Activated T-cell treated with anti-CD3 and anti-CD28 coated beads for 1 hour (primary cell): ENCODE measurements around the gene GALNTL6.
"Not testable (repeated sequence)": the region's sequence is repeated elsewhere in the genome, so short reads cannot be mapped to it uniquely, and the experiment has no call there.

ENCODE experiments used
- DNase-seq: peaks from one replicate; pipeline ENCODE4 v3.0.0-alpha.2; 2020; ENCODE audit warnings: low read depth

GALNTL6 gene

DNA sequence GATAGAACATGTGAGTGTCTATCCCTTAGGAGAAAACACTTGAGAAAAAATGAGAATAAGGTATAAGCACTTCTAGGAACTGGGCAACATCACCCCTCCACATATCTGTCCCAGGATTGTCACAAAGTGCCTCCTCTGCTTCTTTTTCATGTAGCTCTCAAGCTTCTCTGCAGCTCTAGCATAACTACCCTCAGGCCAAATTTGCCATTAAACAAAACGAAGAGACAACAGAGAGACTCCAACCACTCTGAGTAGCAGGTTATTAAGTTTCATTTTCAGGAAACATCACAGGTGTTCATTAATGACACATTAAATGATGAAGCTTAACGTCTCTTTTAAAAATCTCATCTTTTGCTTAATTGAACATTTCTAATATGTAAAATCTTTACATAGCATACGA, 580.0 kb downstream of the GALNTL6 start:
- no peak for DNase-seq

GRCh38 chr4:172404676-172405075, 591.5 kb downstream of the GALNTL6 start:
- no peak for DNase-seq

- DNase-seq: no peak
Measured at GRCh38 chr4:172410363-172410762, 597.2 kb downstream of the GALNTL6 start.

DNA sequence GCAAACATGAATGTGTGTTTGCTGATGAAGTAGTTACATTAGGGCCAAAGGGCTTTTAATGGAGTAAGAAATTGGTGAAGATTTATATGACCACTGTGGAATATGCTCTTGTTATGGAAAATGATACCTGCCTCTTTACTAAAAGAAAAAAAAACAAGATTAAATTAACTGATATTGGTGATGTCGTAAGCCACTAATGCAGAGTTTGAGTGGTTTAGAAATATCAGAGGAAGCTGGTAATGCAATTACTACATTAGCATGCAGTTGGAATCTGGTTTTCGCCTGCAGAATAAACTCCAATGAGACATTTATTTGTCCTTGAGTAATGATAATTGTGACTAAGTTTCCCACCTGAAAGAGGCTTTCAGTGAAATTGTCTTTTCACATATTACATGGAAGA, 597.9 kb downstream of the GALNTL6 start:
- DNase-seq: no peak

DNA sequence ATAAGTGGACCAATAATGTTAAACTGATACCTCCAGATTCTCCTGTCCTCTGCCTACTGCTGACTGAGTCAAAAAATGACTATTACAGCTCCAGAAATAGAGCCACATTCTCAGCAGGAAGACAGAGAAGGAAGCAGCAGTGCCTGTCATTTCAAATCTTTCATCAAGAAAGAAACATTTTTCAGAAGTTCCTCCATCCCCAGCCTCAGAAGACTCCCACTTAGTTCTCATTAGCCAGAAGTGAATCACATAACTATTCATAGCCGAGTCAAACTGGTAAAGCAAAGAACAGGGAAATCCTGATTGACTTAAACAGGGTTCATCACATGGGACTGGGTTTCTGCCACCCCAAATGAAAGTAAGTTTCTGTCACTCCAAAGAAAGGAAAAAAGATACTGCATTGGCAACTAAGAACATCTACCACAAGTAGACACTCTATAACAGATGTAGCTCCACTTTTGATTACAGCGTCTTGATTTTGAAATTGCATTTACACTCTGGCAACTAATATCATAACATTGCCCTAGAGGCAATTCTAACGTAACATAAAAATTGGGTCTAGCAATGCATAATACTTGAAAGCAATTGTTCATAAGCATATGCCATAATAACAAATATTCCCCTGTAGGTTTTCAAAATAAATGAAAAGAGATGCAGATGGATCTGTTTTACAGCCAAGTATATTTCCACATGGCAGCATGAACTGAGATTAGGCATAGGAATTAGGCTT, 599.8 kb downstream of the GALNTL6 start:
- DNase-seq: no peak

- DNase-seq: not testable (repeated sequence)
Measured at GRCh38 chr4:172428979-172429378, 615.8 kb downstream of the GALNTL6 start.

- DNase-seq: no peak
Measured at GRCh38 chr4:172480471-172480870, 667.3 kb downstream of the GALNTL6 start.

DNA sequence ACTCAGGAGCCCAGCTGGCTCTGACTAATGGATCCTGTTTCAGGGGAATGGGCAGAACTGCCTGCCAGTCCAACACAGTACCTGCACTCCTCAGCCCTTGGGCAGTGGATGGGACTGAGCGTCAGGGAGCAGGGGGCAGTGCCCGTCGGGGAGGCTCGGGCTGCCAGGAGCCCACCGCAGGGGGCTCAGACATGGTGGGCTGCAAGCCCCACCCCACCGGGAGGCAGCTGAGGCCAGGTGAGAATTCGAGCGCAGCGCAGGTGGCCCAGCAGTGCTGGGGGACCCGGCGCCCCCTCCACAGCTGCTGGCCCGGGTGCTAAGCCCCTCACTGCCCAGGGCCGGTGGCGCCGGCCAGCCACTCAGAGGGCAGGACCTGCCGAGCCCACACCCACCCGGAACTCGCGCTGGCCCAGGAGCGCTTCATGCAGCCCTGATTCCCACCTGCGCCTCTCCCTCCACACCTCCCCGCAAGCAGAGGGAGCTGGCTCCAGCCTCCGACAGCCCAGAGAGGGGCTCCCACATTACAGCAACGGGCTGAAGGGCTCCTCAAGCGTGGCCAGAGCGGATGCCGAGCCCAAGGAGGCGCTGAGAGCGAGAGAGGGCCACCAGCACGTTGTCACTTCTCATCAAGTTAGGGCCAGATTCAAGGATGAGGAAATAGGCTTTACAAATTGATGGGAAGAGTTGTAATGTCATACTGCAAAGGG, 668.8 kb downstream of the GALNTL6 start:
- DNase-seq: no peak

DNA sequence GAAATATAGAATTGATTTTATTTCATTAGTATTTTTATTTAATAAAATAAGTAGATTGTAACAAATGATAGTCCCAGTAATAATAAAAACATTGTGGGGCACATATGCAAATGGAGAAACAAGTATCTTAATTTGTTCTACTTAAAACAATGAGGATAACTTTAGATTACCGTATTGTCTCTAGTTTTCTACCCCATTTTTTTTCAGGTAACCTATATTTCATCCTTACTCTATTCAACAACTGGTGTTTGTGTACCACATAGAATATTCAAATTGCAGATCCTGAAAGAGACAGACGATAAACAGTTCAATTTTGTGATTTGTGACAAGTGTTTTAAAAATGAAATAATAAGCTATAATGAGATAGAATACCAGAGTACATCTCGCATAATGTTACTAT, 671.8 kb downstream of the GALNTL6 start:
- no peak for DNase-seq

- no peak for DNase-seq
Measured at GRCh38 chr4:172486531-172486930, 673.3 kb downstream of the GALNTL6 start.

GRCh38 chr4:172489861-172490260, 676.7 kb downstream of the GALNTL6 start:
- no peak for DNase-seq

DNA sequence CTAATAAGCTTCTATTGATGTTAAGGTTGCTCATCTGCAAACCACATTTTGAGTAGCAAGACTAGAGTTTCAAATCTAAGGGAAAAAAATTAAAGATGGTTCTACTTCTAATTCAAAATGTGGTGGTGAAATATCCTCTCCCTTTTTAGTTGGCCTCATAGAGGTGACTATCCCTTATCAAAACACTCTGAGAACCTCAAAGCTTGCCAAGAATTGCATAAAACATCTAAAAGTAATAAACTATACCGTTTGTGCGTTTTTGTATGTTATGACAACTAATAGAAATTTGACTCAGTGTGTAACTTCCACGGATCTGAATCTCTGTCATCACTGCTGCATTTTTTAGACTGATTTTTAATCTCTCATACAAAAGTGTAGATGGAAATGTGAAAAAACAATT, 682.6 kb downstream of the GALNTL6 start:
- no peak for DNase-seq

DNA sequence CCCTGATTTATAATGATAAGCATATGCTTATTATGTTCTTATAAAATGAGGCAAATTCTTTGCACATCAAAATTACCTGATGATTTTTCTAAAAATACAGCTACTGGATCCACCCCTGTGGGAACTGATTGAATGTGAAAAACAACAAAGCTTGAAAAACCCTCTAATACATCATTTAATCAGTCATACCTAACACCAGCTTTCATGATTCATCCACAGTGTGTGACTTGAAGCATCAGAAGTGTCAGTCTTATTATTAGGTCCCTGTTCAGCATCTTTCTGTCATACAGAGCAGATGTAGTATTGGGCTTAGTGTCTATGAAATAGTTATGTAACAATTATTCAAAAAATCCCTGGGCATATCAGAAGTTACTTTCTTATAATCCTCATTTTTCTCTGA, 684.1 kb downstream of the GALNTL6 start:
- no peak for DNase-seq

- no peak for DNase-seq
Measured at GRCh38 chr4:172514011-172514410, 700.8 kb downstream of the GALNTL6 start.

DNA sequence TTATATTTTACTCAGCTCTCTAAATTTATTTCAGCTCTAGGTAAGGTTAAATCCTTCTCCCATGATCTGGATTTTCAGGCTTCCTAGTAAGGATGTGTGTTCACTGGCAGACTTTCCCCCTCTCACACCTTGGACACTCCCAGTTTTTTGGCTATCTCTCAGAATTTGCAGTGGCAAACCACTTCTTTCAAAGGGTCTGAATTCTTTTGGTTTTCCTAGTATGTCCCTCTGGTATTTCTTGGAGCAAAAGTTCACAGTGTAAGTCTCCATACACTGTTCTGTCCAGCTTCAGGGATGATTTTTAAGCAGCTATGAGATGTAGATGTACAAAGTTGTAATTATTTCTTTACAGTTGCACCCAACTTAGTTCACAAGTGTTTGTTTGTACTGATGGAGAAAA, 701.6 kb downstream of the GALNTL6 start:
- no peak for DNase-seq

DNA sequence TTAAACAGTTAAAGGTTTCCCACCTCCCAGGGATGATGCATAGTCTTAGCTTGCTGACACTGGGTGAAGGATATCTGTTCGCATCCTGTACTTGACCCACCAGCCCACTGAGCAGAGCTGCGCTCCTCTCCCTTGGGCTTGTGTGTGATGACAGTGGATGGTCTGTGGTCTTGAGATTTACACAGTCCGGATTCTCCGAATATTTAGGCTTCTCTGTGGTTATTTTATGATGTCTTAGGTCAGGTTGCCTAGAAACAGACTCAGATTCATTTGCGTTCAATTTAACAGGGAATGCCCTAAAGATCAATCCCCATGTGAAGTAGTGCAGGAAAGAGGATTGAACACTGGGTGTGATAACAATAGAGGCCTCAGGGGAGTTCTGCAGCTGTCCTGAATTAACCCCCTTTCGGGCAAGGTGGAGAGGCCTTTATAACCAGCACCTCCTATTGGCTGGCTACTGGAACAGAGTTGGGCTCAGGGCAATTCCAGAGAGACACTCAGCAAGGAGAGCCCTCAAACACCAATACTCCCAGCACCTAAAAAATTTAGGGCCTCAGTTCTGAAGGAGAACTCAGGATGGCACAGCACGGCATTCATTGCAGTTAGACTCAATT, 702.2 kb downstream of the GALNTL6 start:
- no peak for DNase-seq

DNA sequence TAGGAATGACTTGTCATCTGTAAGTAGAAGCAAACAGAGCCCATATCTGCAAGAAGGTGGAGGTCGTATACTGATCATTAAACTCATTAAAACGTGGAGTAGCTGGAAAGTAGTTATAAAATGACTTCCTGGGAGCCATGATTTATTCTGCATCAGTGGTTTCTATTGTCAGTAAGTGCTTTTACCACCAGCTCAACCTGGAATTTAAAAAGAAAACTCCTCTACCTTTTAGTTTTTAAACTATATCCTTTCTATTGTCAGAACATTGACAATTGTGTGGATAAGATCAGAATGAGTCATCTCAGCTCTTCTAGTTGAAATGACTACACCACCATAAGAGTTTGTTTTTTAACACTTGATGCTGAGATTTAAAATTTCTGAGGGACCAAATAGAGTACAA, 704.2 kb downstream of the GALNTL6 start:
- DNase-seq: no peak

DNA sequence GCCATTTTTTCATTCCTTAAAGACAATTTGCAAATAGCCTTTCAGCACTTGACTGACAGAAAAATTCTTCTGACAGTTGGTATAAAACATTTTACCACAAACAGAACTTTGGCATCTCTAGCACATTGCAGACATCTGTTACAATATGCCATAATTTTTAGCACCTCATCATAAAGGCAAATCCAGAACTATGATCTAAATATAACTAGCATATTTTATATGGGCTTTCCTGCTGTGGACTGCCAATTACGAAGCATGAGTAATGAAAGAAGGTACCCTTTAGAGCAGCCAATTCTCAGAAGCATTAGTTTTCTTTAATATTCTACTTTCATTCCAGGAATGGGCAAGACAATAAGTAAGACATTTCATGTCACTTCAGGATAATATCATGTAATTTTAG, 708.0 kb downstream of the GALNTL6 start:
- DNase-seq: no peak

- no peak for DNase-seq
Measured at GRCh38 chr4:172521680-172522079, 708.5 kb downstream of the GALNTL6 start.

DNA sequence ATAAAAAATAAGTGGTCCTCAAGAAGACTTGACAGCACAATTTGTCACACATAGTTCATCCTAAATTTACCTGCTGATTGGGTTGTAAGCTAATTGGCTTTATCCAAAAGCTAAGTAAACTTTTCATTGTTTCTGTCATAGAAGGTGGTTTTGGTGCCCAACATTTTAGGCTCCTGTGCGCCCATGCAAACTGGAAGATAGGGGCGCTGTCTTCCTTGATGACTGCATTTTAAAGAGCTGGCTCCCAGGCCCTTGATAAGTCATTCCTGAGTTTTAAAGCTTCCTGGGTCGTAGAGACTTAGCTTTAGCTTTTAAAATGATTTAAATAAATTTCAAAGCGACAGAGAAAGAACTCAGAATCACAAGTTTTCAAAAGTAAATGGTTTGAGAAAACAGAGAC, 730.0 kb downstream of the GALNTL6 start:
- DNase-seq: no peak

DNA sequence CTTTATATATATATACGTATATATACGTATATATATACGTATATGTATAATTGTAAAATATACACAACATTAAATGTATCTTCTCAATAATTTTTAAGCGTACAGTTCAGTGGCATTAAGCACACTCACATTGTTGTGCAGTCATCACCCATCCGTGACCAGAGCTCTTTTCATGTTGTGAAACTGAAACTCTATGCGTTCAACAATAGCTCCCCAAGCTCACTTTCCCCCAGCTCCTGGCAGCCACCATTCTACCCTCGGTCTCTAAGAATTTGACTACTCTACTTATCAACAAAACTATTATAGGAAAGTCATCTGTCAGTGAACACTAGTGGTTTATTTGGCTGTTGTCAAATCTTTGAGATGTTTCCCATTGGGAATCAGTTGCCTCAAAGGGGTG, 733.6 kb downstream of the GALNTL6 start:
- DNase-seq: no peak

DNA sequence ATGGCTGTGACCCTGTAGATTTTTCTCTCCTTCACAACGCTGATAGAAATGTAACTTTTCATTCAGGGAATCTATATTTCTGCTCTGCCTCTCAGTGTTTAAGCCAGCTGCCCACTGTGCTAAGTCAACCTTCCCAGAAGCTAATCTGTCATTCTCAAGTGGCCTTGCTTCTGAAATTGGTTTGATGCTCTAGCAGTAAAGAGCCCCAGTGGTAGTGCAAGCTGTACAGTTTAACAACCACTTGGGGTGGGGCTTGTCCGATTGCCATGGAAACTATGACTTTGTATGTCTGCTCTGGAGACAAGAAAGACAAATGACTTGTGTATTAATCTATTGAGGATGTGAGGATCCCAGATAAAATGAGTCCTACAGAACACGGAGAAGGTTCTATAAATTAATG, 734.5 kb downstream of the GALNTL6 start:
- DNase-seq: no peak

DNA sequence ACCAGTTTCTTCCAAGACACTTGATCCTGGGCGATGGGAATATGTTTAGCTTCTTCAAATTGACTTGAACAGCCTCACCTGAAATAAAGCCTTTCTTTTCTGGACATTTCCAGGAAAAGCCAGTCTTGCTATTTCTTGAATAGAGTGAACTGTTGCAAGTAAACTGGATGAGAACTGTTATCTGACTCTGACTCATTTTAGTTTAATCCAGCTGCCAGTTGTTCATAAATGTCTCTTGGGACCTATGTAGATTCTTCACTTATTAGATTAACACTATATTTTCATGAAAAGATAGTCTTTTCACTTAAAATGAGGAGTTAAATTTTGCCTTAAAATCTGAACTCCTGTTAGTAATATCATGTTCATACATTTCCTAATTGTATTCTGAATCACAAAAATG, 740.0 kb downstream of the GALNTL6 start:
- no peak for DNase-seq
